ENCODE data around the gene ZSCAN23.

The ZSCAN23 gene

DNA sequence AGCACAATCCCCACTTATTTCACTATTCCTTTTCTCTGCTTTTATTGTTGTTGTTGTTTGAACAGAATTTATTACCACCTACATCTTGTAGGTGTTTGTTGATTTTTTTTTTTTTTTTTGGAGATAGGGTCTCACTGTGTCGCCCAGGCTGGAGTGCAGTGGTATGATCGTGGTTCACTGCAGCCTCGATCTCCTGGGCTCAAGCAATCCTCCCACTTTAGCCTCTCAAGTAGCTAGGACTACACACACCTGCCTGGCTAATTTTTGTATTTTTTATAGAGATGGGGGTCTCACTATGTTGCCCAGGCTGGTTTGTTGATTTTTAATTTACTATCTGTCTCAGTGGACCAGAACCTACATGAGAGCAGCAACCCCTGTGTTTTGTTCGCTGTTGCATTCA lies 47.4 kb downstream of the ZSCAN23 start:
- H3K4me3 ChIP-seq (ENCODE audit: low read depth, low read length): no peak overlapping the region
- TF ChIP-seq, protein P1, sequence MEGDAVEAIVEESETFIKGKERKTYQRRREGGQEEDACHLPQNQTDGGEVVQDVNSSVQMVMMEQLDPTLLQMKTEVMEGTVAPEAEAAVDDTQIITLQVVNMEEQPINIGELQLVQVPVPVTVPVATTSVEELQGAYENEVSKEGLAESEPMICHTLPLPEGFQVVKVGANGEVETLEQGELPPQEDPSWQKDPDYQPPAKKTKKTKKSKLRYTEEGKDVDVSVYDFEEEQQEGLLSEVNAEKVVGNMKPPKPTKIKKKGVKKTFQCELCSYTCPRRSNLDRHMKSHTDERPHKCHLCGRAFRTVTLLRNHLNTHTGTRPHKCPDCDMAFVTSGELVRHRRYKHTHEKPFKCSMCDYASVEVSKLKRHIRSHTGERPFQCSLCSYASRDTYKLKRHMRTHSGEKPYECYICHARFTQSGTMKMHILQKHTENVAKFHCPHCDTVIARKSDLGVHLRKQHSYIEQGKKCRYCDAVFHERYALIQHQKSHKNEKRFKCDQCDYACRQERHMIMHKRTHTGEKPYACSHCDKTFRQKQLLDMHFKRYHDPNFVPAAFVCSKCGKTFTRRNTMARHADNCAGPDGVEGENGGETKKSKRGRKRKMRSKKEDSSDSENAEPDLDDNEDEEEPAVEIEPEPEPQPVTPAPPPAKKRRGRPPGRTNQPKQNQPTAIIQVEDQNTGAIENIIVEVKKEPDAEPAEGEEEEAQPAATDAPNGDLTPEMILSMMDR (IDR thresholded peaks at IDR 0.05; ENCODE audit: low read depth, low read length): no peak

DNA sequence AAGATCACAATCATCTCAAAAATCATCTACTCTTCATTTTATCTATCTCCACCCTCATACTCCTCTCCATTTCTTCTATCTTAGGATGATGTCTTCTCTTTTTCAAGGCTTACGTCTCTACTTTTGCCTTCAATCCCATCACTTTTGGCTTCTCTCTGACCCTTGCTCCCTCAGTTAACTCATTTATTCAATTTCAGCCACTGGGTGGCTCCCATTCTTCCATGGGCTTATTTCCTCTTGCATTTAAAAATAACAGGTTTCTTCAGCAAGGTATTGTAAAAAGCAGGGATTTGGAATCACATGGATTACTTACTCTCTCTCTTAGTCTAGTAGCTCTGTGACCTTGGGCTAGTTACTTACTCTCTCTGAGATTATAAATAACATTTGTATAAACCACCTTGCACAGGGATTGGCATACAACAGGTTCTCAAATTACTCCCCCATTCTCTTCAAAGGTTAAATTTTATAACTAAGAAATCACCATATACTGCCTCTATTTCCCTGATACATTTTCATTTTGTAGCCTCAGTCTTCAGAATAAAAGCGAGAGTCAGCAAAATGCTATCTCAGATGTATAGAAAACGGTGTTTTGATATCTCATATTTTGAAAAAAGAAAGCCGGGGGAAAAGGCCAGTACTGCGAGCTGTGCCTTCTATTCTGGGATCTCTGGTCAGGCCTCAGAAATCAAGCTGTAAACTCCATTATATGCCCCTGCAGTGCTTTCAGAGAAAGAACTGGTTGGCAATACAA lies 49.2 kb downstream of the ZSCAN23 start:
- TF ChIP-seq, protein P1 (IDR thresholded peaks at IDR 0.05; ENCODE audit: low read depth, low read length): 0 out of 2 replicates have a peak, but pooled peaks have one; percentile 15
- H3K4me3 ChIP-seq (ENCODE audit: low read depth, low read length): no peak overlapping the region

GRCh38 chr6:28390688-28391087 lies 52.6 kb downstream of the ZSCAN23 start:
- TF ChIP-seq, protein P1 (IDR thresholded peaks at IDR 0.05; ENCODE audit: low read depth, low read length): no peak
- no peak overlapping the region for H3K4me3 ChIP-seq (ENCODE audit: low read depth, low read length)

- H3K4me3 ChIP-seq (ENCODE audit: low read depth, low read length): no peak overlapping the region
These were observed 59.2 kb downstream of the ZSCAN23 start for GRCh38 chr6:28384143-28384533.

DNA sequence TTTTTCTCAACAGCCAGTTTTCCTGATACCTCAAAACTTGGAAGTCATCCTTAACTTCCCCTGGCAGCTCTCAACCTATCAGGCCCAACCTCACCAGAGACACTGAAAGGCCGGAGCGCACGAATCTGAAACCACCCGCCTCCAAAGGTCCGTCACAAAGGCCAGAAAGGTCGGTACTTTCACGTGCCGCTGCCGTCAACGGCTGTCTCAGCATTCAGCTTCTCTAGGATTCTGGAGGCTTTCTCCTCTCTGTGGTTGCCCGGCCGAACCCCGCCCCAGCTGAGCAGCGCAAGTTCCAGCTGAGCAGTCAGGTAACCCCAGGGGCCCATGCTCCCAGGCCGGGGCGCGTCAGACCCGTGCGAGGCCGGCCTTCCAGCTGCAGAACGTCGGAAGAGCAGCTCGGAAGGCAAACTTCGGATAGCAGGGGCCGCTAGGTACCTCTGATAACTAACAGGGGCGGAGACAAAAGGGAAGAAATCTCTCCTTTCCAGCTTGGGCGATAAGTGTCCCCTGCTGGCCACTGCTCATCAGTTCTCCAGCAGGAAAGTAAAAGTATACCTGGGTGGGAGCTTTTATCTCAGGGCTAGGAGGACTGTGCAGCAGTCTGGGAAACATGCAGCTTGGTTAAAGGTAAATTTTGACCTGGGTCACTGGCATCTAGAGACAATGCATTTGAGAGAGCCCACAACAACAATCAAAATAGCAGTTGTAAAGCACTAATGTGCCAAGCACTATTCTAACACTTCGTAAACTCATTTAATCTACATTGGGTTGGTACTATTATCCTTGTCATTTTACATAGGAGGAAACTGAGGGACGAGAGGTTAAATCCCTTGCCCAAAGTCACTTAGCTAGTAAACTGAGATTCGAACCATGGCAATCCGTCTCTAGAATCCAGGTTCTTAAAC lies 59.8 kb downstream of the ZSCAN23 start:
- TF ChIP-seq, protein P1 (IDR thresholded peaks at IDR 0.05; ENCODE audit: low read depth, low read length): 0 out of 2 replicates have a peak, but pooled peaks have one; percentile 33

More at GRCh38 chr6:28384143-28384533, 59.2 kb downstream of the ZSCAN23 start:
- TF ChIP-seq, protein P1 (IDR thresholded peaks at IDR 0.05; ENCODE audit: low read depth, low read length): no peak

More for the DNA sequence above, 59.8 kb downstream of the ZSCAN23 start:
- H3K4me3 ChIP-seq (ENCODE audit: low read depth, low read length): peak overlapping the region; percentile 54
